ENCODE measurements around the gene CLPTM1.
"Not testable (repeated sequence)": the region's sequence is repeated elsewhere in the genome, so short reads cannot be mapped to it uniquely, and the experiment has no call there.

The CLPTM1 gene

GRCh38 chr19:44925114-44925891 is 29.9 kb upstream of the CLPTM1 start:
- ATAC-seq (replicated peaks) (no peak), DNase-seq (no peak)
- Mint-ChIP-seq H3K36me3 (ENCODE audit: insufficient read depth) (peaks cover 2% of the 10 kb centered on the region), H3K4me3 (no peak overlapping the region), H3K27me3 (peaks cover 31 to 36% of the 10 kb centered on the region in 2 donors), H3K9me3 (no peaks in the 10 kb centered on the region), H3K27ac (no peak overlapping the region), H3K4me1 (ENCODE audit: low read depth in 2 of 2) (peaks cover 7 to 11% of the 10 kb centered on the region in 2 donors)

GRCh38 chr19:44926245-44927077 is 28.7 kb upstream of the CLPTM1 start:
- not testable (repeated sequence) for ATAC-seq (replicated peaks); H3K9me3 Mint-ChIP-seq; DNase-seq; H3K27ac Mint-ChIP-seq; H3K36me3 Mint-ChIP-seq (ENCODE audit: insufficient read depth)
- H3K27me3 Mint-ChIP-seq: peaks cover 32 to 36% of the 10 kb centered on the region in 2 donors
- peaks cover 7 to 11% of the 10 kb centered on the region in 2 donors for H3K4me1 Mint-ChIP-seq (ENCODE audit: low read depth in 2 of 2)
- H3K4me3 Mint-ChIP-seq: peak overlapping the region; percentile 33 to 73

GRCh38 chr19:44927746-44928145 is 27.4 kb upstream of the CLPTM1 start:
- Mint-ChIP-seq H3K4me3 (no peak overlapping the region), H3K36me3 (ENCODE audit: insufficient read depth) (peaks cover 2% of the 10 kb centered on the region), H3K27ac (no peak overlapping the region), H3K27me3 (peaks cover 32 to 36% of the 10 kb centered on the region in 2 donors), H3K4me1 (ENCODE audit: low read depth in 2 of 2) (peaks cover 7 to 11% of the 10 kb centered on the region in 2 donors), H3K9me3 (no peaks in the 10 kb centered on the region)
- DNase-seq (no peak), ATAC-seq (replicated peaks) (no peak)

- no peak for DNase-seq
- H3K4me3 Mint-ChIP-seq: no peak overlapping the region
Observed at GRCh38 chr19:44930088-44930487, 25.1 kb upstream of the CLPTM1 start.

GRCh38 chr19:44931541-44931940 is 23.6 kb upstream of the CLPTM1 start:
- H3K27me3 Mint-ChIP-seq: peaks cover 11 to 15% of the 10 kb centered on the region in 2 donors
- DNase-seq (no peak), ATAC-seq (replicated peaks) (no peak)
- H3K4me3 Mint-ChIP-seq: no peak overlapping the region
- H3K4me1 Mint-ChIP-seq (ENCODE audit: low read depth in 2 of 2): peaks cover 4 to 5% of the 10 kb centered on the region in 2 donors
- H3K27ac Mint-ChIP-seq: no peak overlapping the region
- no peaks in the 10 kb centered on the region for H3K9me3 Mint-ChIP-seq
- peaks cover 2% of the 10 kb centered on the region for H3K36me3 Mint-ChIP-seq (ENCODE audit: insufficient read depth)

More at GRCh38 chr19:44930088-44930487, 25.1 kb upstream of the CLPTM1 start:
- Mint-ChIP-seq H3K27ac (no peak overlapping the region), H3K9me3 (no peaks in the 10 kb centered on the region), H3K27me3 (peaks cover 26 to 30% of the 10 kb centered on the region in 2 donors), H3K4me1 (ENCODE audit: low read depth in 2 of 2) (peaks cover 7 to 11% of the 10 kb centered on the region in 2 donors), H3K36me3 (ENCODE audit: insufficient read depth) (peaks cover 2% of the 10 kb centered on the region)
- no peak for ATAC-seq (replicated peaks)

GRCh38 chr19:44939668-44940067 is 15.5 kb upstream of the CLPTM1 start:
- H3K9me3 Mint-ChIP-seq: no peaks in the 10 kb centered on the region
- no peak for DNase-seq
- H3K4me1 Mint-ChIP-seq (ENCODE audit: low read depth in 2 of 2): peaks cover 0 to 4% of the 10 kb centered on the region in 2 donors
- ATAC-seq (replicated peaks): no peak
- peaks cover 6 to 23% of the 10 kb centered on the region in 2 donors for H3K27me3 Mint-ChIP-seq
- H3K4me3 Mint-ChIP-seq: no peak overlapping the region
- H3K36me3 Mint-ChIP-seq (ENCODE audit: insufficient read depth): peaks cover 3% of the 10 kb centered on the region
- H3K27ac Mint-ChIP-seq: no peak overlapping the region

- H3K27ac Mint-ChIP-seq: no peak within 1 kb of the TSS
- DNase-seq (no peak), ATAC-seq (replicated peaks) (no peak)
- H3K9me3 Mint-ChIP-seq: no peaks in the 10 kb centered on the region
- peaks cover 6 to 23% of the 10 kb centered on the region in 2 donors for H3K27me3 Mint-ChIP-seq
- H3K36me3 Mint-ChIP-seq (ENCODE audit: insufficient read depth): peaks cover 3% of the 10 kb centered on the region
- H3K4me3 Mint-ChIP-seq: no peak within 1 kb of the TSS
- peaks cover 0 to 4% of the 10 kb centered on the region in 2 donors for H3K4me1 Mint-ChIP-seq (ENCODE audit: low read depth in 2 of 2)
Observed at GRCh38 chr19:44942067-44942571, 13.1 kb upstream of the CLPTM1 start, which contains the start of gene APOC4. TSS of gene APOC4 (plus strand) at chr19:44942237. CDS start at chr19:44942278, 41 bp downstream.

- DNase-seq (no peak), ATAC-seq (replicated peaks) (no peak)
- H3K36me3 Mint-ChIP-seq (ENCODE audit: insufficient read depth): peaks cover 3% of the 10 kb centered on the region
- no peak overlapping the region for H3K4me3 Mint-ChIP-seq
- peaks cover 6 to 23% of the 10 kb centered on the region in 2 donors for H3K27me3 Mint-ChIP-seq
- peak overlapping the region in 1 of 2 donors; percentile 59 for H3K27ac Mint-ChIP-seq
- peaks cover 0 to 4% of the 10 kb centered on the region in 2 donors for H3K4me1 Mint-ChIP-seq (ENCODE audit: low read depth in 2 of 2)
- H3K9me3 Mint-ChIP-seq: no peaks in the 10 kb centered on the region
Observed at GRCh38 chr19:44943801-44944249, 11.4 kb upstream of the CLPTM1 start.

GRCh38 chr19:44947041-44947581 is 8.1 kb upstream of the CLPTM1 start:
- Mint-ChIP-seq H3K27ac (no peak overlapping the region), H3K36me3 (ENCODE audit: insufficient read depth) (peaks cover 3% of the 10 kb centered on the region), H3K4me3 (no peak overlapping the region), H3K4me1 (ENCODE audit: low read depth in 2 of 2) (peaks cover 0 to 4% of the 10 kb centered on the region in 2 donors), H3K9me3 (no peaks in the 10 kb centered on the region), H3K27me3 (peaks cover 4 to 20% of the 10 kb centered on the region in 2 donors)
- no peak for DNase-seq
- no peak for ATAC-seq (replicated peaks)

- Mint-ChIP-seq H3K36me3 (ENCODE audit: insufficient read depth) (peaks cover 3% of the 10 kb centered on the region), H3K27me3 (peaks cover 0 to 13% of the 10 kb centered on the region in 2 donors), H3K4me3 (no peak overlapping the region), H3K27ac (peak overlapping the region in 1 of 2 donors; percentile 11), H3K9me3 (no peaks in the 10 kb centered on the region), H3K4me1 (ENCODE audit: low read depth in 2 of 2) (peaks cover 0 to 4% of the 10 kb centered on the region in 2 donors)
- ATAC-seq (replicated peaks) (no peak), DNase-seq (no peak)
Observed at GRCh38 chr19:44948237-44948636, 6.9 kb upstream of the CLPTM1 start.

- H3K36me3 Mint-ChIP-seq (ENCODE audit: insufficient read depth): peaks cover 7% of the 10 kb centered on the region
- no peaks in the 10 kb centered on the region for H3K9me3 Mint-ChIP-seq
- no peak overlapping the region for H3K4me3 Mint-ChIP-seq
- peaks cover 0 to 8% of the 10 kb centered on the region in 2 donors for H3K27me3 Mint-ChIP-seq
- no peak for ATAC-seq (replicated peaks)
- H3K4me1 Mint-ChIP-seq (ENCODE audit: low read depth in 2 of 2): peaks cover 4 to 5% of the 10 kb centered on the region in 2 donors
- peak overlapping the region in 1 of 2 donors; percentile 11 for H3K27ac Mint-ChIP-seq
- no peak for DNase-seq
Observed at GRCh38 chr19:44948763-44949374, 6.3 kb upstream of the CLPTM1 start.

- peaks cover 7 to 9% of the 10 kb centered on the region in 2 donors for H3K4me1 Mint-ChIP-seq (ENCODE audit: low read depth in 2 of 2)
- H3K27me3 Mint-ChIP-seq: peaks cover 0 to 2% of the 10 kb centered on the region in 2 donors
- H3K4me3 Mint-ChIP-seq: no peak overlapping the region
- H3K9me3 Mint-ChIP-seq: no peaks in the 10 kb centered on the region
- ATAC-seq (replicated peaks) (no peak), DNase-seq (no peak)
- peaks cover 9% of the 10 kb centered on the region for H3K36me3 Mint-ChIP-seq (ENCODE audit: insufficient read depth)
- no peak overlapping the region for H3K27ac Mint-ChIP-seq
Observed at GRCh38 chr19:44949550-44949949, 5.6 kb upstream of the CLPTM1 start.
